ENCODE measurements around the gene BPI. TPM values are rescaled to one million over a fixed set of nuclear protein-coding genes. Genes with fewer than 3 reads are reported as not detected.

BPI gene
- total RNA-seq, 4 donors from 2014 or later = 0.65 TPM; not detected in 3

DNA sequence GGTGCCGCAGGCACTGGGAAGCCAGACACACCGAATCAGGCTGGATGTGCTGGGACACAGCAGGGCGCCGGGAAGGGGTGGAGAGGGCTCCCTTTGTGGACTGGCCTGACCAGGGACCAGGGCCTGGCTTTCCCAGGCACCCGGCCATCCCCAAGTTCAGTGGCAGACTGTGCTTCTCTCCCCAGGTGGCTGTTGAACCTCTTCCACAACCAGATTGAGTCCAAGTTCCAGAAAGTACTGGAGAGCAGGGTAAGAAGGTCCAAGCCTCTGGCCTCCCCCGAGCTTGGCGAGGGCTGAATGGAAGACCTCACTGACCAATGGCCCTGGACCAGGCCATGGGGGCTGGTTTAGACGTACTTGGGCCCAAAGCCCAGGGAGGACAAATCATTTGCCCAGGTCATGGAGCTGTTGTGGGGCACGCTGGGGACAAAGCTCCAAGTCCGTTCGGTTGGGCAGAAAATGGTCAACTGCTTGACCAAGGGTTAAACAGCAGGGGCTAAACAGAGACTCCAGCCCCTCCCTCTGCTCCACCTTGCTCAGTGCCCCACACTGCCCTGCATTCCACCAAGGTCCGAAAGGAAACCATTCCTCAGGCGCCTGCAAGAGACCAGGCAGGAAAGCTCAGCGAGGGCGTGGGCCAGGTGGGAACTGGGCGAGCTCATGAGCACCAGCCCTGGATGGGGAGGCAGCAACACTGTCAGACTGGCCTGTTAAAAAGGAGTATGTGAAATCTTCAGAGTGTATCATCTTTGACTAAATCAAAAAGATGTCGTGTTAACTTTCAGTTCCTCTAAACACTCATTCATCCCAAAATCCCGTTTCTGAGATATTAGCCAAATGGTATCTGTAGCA is 51.4 kb downstream of the BPI start:
- TF ChIP-seq, protein P1, sequence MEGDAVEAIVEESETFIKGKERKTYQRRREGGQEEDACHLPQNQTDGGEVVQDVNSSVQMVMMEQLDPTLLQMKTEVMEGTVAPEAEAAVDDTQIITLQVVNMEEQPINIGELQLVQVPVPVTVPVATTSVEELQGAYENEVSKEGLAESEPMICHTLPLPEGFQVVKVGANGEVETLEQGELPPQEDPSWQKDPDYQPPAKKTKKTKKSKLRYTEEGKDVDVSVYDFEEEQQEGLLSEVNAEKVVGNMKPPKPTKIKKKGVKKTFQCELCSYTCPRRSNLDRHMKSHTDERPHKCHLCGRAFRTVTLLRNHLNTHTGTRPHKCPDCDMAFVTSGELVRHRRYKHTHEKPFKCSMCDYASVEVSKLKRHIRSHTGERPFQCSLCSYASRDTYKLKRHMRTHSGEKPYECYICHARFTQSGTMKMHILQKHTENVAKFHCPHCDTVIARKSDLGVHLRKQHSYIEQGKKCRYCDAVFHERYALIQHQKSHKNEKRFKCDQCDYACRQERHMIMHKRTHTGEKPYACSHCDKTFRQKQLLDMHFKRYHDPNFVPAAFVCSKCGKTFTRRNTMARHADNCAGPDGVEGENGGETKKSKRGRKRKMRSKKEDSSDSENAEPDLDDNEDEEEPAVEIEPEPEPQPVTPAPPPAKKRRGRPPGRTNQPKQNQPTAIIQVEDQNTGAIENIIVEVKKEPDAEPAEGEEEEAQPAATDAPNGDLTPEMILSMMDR (IDR thresholded peaks at IDR 0.05; ENCODE audit: low read depth) = no peak

DNA sequence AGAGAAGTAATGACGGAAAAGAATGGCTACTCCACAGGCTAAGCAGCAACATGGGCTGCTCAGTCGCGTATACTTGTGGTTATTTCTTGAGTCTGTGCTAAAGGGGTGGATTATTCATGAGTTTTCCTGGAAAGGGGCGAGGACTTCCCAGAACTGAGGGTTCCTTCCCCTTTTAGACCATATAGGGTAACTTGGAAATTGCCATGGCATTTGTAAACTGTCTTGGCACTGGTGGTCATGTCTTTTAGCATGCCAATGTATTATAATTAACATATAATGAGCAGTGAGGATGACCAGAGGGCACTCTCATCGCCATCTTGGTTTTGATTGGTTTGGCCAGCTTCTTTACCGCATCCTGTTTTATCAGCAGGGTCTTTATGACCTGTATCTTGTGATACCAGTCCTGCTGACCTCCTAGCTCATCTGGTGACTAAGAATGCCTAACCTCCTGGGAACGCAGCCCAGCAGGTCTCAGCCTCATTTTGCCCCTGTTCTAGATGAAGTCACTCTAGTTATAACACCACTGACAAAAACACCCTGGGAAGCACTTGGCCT is 53.8 kb downstream of the BPI start:
- TF ChIP-seq, protein P1 (IDR thresholded peaks at IDR 0.05; ENCODE audit: low read depth) = no peak

DNA sequence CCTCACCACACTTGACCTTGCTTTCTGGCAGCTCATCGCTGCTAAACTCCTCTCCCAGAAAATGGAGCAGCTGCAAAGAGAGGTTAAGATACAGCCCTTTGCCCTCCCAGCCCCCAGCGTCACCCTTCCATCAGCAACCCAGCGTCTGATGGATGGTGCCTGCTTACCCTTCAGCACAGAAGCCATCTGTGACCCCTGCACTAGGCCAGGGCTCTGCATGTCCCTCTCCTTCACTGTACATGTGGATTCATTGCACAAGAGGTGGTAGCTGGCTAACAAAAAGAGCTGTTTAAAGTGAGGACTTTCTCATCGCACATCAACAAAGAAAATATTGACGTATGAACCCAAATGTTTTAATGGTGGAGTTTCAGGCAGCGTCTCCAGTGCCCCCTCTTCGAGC is 54.6 kb downstream of the BPI start:
- TF ChIP-seq, protein P1 (IDR thresholded peaks at IDR 0.05; ENCODE audit: low read depth) = no peak

DNA sequence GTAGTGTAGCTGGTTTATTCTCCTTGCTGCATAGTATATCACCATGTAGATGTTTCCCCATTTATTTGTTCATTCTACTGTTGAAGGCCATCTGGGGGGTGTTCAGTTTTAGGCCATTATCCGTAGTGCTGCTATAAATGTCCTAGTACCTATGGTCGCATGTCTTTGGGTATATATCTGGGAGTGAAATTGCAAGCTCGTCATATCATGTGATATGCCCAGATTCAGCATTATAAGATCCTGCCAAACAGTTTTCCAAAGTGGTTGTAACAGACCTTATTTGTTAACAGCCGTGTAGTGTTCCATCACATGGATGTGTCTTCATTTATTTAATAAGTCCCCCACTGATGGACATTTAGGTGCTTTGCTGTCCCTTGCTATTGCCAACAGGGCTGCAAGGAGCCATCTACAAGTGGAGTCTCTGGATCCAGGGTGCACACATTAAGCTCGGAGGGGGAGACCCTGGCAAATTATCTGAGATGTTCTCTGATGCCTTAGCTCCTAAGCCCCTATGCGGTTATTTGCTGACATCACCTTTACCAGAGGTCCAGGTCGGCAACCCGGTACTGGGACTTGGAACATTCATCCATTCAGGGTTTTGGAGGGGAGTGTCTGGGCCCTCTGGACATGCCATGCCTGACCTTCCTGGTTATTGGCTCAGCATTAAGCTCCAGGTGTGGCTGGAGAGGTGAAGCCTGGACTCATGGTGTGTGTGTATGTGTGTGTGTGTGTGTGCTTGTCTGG is 59.2 kb downstream of the BPI start:
- TF ChIP-seq, protein P1 (IDR thresholded peaks at IDR 0.05; ENCODE audit: low read depth) = no peak

DNA sequence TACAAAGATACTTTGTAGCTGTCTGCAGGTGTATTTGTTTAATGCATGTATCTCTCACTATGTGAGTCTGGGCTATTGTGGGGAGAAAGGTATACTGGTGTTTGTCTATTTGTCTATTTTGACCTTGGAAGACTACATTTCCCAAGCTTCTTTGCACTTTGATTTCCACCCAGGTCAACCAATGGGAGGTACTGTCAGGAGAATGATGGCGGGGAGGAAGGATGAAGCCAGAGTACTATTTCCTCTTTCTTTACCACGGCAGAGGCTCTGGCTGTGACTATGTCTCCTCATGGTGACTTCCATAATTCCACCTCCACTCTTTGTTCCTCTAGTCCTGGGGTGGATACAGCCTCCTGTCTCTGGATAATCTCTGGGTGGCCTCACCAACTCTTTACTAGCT is 65.4 kb downstream of the BPI start:
- TF ChIP-seq, protein P1 (IDR thresholded peaks at IDR 0.05; ENCODE audit: low read depth) = no peak

DNA sequence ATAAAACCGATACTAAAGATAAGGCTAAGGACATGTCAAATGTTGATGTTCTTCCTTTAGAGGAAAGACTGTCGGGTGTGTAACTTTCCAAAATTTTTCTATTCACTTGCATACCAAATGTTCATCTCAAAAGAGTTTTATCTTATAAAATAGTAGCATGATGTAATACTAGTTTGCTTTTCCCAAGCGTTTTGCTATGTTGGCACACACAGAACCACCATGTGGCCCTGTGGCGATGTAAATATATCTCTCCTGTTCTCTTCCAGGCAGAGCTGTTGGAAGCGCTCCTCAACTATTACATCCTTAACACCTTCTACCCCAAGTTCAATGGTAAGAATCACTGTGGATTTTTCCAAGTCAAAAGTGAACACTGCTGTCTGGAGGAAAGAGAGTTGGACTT is 68.8 kb downstream of the BPI start:
- TF ChIP-seq, protein P1 (IDR thresholded peaks at IDR 0.05; ENCODE audit: low read depth) = no peak
